Measurements from ENCODE around the gene PLPP3.

GRCh38 chr1:56462209-56462608 is 117.2 kb downstream of the PLPP3 start:
- TF ChIP-seq FOXA1 (IDR thresholded peaks at IDR 0.05; ENCODE audit: borderline replicate concordance) (no peak), CHD2 (IDR thresholded peaks at IDR 0.05; ENCODE audit: low read depth, low read length) (no peak), YY1 (IDR thresholded peaks at IDR 0.05; ENCODE audit: borderline replicate concordance in 1 of 3, control insufficient read depth in 1 of 3, extremely low read depth in 1 of 3, insufficient read depth in 3 of 3, insufficient read length in 1 of 3, insufficient replicate concordance in 2 of 3, low read depth in 1 of 3, low read length in 2 of 3) (no peak), MYC (IDR thresholded peaks at IDR 0.05; ENCODE audit: low read depth, low read length) (no peak), MYC (CRISPR knock-in tag; IDR thresholded peaks at IDR 0.05; ENCODE audit: borderline replicate concordance, low read depth) (no peak), SREBF2 (CRISPR knock-in tag; IDR thresholded peaks at IDR 0.05) (no peak), POLR2A (conservative IDR thresholded peaks at IDR 0.05) (no peak), CBX2 (IDR thresholded peaks at IDR 0.05; ENCODE audit: insufficient read depth, low read length, poor library complexity, severe bottlenecking) (no peak), TCF7L2 (IDR thresholded peaks at IDR 0.05; ENCODE audit: low read depth, low read length) (no peak), ZNF239 (CRISPR knock-in tag; IDR thresholded peaks at IDR 0.05) (no peak), BRD9 (IDR thresholded peaks at IDR 0.05; ENCODE audit: low read depth, partially characterized antibody) (no peak), MTA1 (IDR thresholded peaks at IDR 0.05; ENCODE audit: borderline replicate concordance) (no peak), FOXA3 (CRISPR knock-in tag; conservative IDR thresholded peaks at IDR 0.05 in 1 of 2, IDR thresholded peaks at IDR 0.05 in 1 of 2) (no peak)
- TF ChIP-seq, protein P1, sequence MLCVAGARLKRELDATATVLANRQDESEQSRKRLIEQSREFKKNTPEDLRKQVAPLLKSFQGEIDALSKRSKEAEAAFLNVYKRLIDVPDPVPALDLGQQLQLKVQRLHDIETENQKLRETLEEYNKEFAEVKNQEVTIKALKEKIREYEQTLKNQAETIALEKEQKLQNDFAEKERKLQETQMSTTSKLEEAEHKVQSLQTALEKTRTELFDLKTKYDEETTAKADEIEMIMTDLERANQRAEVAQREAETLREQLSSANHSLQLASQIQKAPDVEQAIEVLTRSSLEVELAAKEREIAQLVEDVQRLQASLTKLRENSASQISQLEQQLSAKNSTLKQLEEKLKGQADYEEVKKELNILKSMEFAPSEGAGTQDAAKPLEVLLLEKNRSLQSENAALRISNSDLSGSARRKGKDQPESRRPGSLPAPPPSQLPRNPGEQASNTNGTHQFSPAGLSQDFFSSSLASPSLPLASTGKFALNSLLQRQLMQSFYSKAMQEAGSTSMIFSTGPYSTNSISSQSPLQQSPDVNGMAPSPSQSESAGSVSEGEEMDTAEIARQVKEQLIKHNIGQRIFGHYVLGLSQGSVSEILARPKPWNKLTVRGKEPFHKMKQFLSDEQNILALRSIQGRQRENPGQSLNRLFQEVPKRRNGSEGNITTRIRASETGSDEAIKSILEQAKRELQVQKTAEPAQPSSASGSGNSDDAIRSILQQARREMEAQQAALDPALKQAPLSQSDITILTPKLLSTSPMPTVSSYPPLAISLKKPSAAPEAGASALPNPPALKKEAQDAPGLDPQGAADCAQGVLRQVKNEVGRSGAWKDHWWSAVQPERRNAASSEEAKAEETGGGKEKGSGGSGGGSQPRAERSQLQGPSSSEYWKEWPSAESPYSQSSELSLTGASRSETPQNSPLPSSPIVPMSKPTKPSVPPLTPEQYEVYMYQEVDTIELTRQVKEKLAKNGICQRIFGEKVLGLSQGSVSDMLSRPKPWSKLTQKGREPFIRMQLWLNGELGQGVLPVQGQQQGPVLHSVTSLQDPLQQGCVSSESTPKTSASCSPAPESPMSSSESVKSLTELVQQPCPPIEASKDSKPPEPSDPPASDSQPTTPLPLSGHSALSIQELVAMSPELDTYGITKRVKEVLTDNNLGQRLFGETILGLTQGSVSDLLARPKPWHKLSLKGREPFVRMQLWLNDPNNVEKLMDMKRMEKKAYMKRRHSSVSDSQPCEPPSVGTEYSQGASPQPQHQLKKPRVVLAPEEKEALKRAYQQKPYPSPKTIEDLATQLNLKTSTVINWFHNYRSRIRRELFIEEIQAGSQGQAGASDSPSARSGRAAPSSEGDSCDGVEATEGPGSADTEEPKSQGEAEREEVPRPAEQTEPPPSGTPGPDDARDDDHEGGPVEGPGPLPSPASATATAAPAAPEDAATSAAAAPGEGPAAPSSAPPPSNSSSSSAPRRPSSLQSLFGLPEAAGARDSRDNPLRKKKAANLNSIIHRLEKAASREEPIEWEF (CRISPR knock-in tag; IDR thresholded peaks at IDR 0.05), result no peak
